ENCODE measurements around the gene MYCL. TPM values are rescaled to one million over a fixed set of nuclear protein-coding genes. Genes with fewer than 3 reads are reported as not detected.

The MYCL gene
- total and polyA plus RNA-seq, 2 of the 13 experiments (the other 11 are each of a cell fraction or from before 2014, with no cell fraction given): 0.31 to 1.7 TPM

GRCh38 chr1:39845569-39846566 is 55.8 kb downstream of the MYCL start (continued):
- TF ChIP-seq ARID5B (CRISPR knock-in tag; IDR thresholded peaks at IDR 0.05) (peak; percentile 51), MTA1 (CRISPR knock-in tag; IDR thresholded peaks at IDR 0.05; ENCODE audit: borderline replicate concordance) (no peak), ZSCAN21 (CRISPR knock-in tag; IDR thresholded peaks at IDR 0.05; ENCODE audit: borderline replicate concordance) (no peak), HIC2 (CRISPR knock-in tag; IDR thresholded peaks at IDR 0.05; ENCODE audit: low read depth) (no peak), SALL1 (CRISPR knock-in tag; IDR thresholded peaks at IDR 0.05) (peak; percentile 86), RFXAP (CRISPR knock-in tag; IDR thresholded peaks at IDR 0.05; ENCODE audit: borderline replicate concordance) (no peak), AGO1 (IDR thresholded peaks at IDR 0.05; ENCODE audit: low read depth, low read length, poor library complexity, severe bottlenecking) (no peak), FOXK2 (IDR thresholded peaks at IDR 0.05) (no peak), MXD3 (CRISPR knock-in tag; IDR thresholded peaks at IDR 0.05) (no peak), HNF4A (CRISPR knock-in tag; IDR thresholded peaks at IDR 0.05) (peak; percentile 28)

Small RNA genes within 50 kb of the gene (small RNA-seq; reads per million reads assigned to genes)
- 0 reads per million in 3 experiments for gene RF00019 (ENCODE audit: insufficient read depth in 2 of 3, insufficient read length in 3 of 3, low read depth in 2 of 3, low replicate concordance in 1 of 3)

Other genes with a start within 250 kb of the MYCL start
- gene NT5C1A, start 229.8 kb downstream of the MYCL start, total RNA-seq (2016; rRNA removed; fragmentation: Illumina TruSeq; extraction: Trizol): not detected in 2 replicates
- not detected in 2 replicates for gene NT5C1A, start 229.8 kb downstream of the MYCL start, polyA plus RNA-seq (2011; rRNA removed)
- gene HPCAL4, start 210.5 kb downstream of the MYCL start, total RNA-seq (2016; rRNA removed; fragmentation: Illumina TruSeq; extraction: Trizol): not detected in 2 replicates
- not detected in 2 replicates for gene HPCAL4, start 210.5 kb downstream of the MYCL start, polyA plus RNA-seq (2011; rRNA removed)
- gene PPIE, start 163.0 kb downstream of the MYCL start, total RNA-seq (2016; rRNA removed; fragmentation: Illumina TruSeq; extraction: Trizol): 15.3 and 20.9 TPM in 2 replicates
- 24.2 and 26.3 TPM in 2 replicates for gene PPIE, start 163.0 kb downstream of the MYCL start, polyA plus RNA-seq (2011; rRNA removed)
- gene OXCT2, start 130.6 kb downstream of the MYCL start, total RNA-seq (2016; rRNA removed; fragmentation: Illumina TruSeq; extraction: Trizol): 0.33 TPM in 1 of 2 replicates, not detected in the other
- 0.21 and 0.26 TPM in 2 replicates for gene OXCT2, start 130.6 kb downstream of the MYCL start, polyA plus RNA-seq (2011; rRNA removed)
- 0.14 and 0.29 TPM in 2 replicates for gene BMP8B, start 113.1 kb downstream of the MYCL start, total RNA-seq (2016; rRNA removed; fragmentation: Illumina TruSeq; extraction: Trizol)
- gene BMP8B, start 113.1 kb downstream of the MYCL start, polyA plus RNA-seq (2011; rRNA removed): 0.41 and 0.48 TPM in 2 replicates
- 20.4 and 20.7 TPM in 2 replicates for gene TRIT1, start 18.4 kb downstream of the MYCL start, total RNA-seq (2016; rRNA removed; fragmentation: Illumina TruSeq; extraction: Trizol)
- gene TRIT1, start 18.4 kb downstream of the MYCL start, polyA plus RNA-seq (2011; rRNA removed): 11.5 and 13.4 TPM in 2 replicates
- not detected in 2 replicates for gene MFSD2A, start 53.2 kb upstream of the MYCL start, total RNA-seq (2016; rRNA removed; fragmentation: Illumina TruSeq; extraction: Trizol)
- gene MFSD2A, start 53.2 kb upstream of the MYCL start, polyA plus RNA-seq (2011; rRNA removed): 0.05 and 0.08 TPM in 2 replicates
- gene CAP1, start 138.8 kb upstream of the MYCL start, total RNA-seq (2016; rRNA removed; fragmentation: Illumina TruSeq; extraction: Trizol): 174 and 228 TPM in 2 replicates
- 166 and 195 TPM in 2 replicates for gene CAP1, start 138.8 kb upstream of the MYCL start, polyA plus RNA-seq (2011; rRNA removed)
- 79.5 and 129 TPM in 2 replicates for gene PPT1, start 195.3 kb upstream of the MYCL start, total RNA-seq (2016; rRNA removed; fragmentation: Illumina TruSeq; extraction: Trizol)
- 113 and 129 TPM in 2 replicates for gene PPT1, start 195.3 kb upstream of the MYCL start, polyA plus RNA-seq (2011; rRNA removed)